Stimulated activated CD4-positive, alpha-beta T cell treated with anti-CD3 and anti-CD28 coated beads, Interleukin-2, amount 100 ng/mL, for 24 hours (primary cell): Measurements from ENCODE around the gene DOK7.

Source experiments
- DNase-seq, 2 donors: peaks; one replicate each; pipeline ENCODE4 v3.0.0-alpha.2; 2020

The DOK7 gene

DNA sequence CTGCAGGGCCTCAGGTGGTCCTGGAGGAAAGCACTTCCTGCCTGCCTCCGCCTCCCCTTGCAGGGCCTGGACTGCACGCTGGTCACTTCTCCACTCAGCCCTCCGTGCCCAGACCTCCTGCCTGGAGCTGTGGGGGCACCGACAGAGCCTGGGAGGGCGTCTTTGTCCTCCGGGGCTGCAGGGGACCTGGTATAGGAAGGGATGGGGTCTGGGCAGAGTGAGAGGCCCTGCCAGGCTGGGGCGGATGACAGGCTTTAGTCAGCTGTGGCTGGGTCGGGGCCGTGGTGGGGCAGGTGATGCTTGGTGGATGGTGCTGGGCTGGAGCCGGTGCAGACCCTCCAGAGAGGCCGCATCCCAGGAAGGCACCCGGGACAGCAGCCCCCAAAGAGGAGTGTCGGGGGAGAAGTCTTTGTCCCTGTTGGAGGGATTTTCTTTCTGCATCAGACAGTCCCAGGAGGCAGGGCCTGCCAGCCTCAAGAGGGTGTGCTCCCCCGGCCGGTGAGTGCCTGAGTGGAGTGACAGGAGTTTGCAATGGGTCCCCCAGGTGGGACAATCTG, 1.3 kb downstream of the DOK7 start:
- no peak for DNase-seq

DNA sequence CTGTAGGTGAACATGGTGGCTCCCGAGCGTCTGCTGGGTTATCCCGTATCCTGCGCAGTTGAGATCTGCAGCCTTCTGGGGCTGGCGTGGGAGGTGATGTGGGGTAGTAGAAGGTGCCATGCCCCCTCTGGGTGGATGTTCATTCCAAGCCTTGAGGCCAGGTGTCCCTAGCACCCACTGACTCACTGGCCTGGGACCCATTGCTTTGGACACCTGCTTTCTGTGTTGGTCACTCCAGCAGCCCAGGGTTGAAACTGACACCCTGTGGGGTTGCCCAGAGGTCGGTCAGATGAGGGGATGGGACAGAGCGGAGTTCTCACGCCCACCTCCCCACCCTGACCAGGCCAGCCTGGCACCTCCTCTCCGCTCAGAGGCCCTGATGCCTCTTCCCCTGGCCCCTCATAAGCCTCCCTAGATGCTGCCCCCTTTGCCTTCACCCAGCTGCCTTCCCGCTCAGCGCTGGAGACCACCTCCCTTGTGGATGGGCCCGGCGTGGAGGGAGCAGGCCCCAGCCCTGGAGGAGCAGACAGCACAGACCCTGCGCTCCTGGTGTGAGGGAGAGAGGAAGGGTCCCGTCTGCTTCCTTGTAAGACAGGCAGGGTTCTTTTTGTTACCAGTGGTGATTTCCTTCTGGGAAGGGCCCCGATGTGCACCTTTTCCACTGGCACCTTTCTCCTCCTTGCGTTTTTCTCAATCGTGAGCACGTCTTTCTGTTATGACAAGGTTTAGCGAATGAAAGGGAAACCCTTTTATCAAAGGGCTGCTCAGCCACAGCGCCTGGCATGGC, 2.0 kb downstream of the DOK7 start:
- no peak for DNase-seq

DNA sequence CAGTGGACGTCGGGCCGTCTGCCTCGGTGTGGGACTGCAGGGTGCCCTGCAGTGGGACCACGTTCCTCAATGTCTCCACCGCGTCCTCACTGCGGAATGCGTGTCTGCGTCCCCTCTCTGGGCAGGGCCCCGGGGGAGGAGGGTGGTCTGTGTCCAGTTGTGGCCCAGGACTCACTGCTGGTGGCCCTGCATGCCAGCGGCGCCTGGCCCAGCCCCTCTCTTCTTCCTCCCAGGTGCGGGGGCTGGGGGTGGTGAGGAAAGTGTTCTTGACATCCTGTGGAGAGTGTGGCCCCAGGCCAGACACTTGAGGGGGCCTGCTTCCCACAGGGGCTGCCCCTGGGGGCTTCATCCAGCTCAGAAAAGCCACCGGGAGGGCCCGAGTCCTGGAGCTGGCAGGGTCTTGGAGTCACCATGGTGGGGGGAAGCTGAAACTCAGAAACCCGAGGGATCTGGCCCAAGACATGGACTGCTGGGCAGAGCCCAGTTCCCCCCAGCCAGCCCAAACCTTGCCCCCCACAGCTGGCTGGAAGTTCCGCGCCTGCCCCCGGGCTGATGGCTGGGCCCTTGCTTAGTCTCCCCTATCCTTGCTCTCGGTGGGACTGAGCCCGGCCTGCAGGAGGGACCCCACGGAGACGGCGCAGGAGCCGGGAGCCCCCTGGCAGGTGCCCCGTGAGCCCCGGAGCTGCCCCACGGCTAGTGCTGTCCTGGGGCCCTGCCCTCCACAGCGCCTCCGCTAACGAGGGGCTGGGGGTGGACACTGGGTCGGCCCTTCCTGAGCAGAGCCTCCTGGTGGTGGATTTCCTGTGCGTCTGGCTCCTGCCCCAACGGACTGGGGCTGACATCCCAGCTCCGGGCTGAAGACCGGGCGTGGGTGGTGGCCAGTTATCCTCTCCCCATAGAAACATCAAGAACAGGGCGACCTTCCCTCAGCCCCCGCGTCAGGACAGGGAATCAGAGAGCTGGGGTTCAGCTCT, 2.9 kb downstream of the DOK7 start:
- DNase-seq, result no peak

DNA sequence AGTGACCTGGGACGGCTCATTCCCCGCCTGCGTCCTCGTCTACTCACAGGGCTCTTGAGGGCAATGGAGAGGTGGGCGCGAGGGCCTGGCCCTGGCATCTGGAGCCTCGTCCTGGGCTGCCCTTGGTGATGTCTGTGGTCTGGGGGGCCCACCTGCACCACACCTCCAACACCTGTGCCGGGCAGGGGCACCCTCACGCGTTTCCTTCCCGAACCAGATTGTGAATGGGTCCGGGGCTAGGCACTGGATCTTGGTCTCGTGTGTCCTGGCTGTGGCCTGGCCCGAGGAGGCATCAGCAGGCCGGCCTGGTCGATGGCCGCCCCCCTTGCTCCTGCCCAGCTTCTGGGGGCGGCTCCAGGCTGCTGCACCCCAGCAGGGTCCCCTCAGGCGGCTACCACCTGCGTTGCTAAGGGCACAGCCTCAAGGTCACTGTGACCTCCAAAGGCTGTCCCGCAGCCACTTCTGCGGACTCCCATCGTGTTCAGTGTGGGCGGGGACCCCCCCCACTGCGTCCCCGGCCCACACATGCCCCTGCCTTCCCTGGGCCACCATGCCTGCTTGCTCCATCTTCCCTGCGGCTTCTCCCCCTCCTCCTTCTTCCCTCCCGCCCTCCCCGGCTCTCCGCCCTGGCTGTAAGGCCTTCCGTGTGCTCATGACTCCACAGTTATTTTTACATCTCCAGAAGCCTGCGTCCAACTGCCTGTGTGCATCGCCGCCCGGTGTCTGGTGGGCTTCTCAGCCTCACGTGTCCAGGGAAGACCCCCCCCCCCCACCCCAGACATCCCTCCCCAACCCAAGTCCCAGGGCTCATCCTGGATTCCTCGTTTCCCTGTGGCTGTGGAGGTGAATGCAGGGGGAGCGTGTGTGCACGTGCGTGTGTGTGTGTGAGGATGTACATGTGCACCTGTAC, 3.8 kb downstream of the DOK7 start:
- DNase-seq, result no peak

DNA sequence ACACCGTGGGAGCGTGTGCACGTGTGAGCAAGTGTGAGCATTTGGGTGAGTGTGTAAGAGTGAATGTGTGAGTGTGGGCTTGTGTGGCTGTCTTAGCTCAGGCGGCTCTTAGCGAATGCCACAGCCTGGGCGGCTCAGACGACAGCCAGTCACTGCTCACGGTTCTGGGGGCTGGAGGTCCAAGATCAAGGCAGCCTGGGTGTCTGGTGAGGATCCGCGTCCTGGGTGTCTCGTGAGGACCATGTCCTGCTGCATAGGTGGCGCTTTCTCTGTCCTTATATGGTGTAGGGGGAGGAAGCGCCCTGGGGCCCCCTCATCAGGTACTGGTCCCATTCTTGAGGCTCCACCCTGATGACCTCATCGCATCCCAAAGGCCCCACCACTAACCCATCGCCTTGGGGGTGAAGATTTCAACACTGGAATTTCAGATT, 4.5 kb downstream of the DOK7 start:
- DNase-seq, result no peak

DNA sequence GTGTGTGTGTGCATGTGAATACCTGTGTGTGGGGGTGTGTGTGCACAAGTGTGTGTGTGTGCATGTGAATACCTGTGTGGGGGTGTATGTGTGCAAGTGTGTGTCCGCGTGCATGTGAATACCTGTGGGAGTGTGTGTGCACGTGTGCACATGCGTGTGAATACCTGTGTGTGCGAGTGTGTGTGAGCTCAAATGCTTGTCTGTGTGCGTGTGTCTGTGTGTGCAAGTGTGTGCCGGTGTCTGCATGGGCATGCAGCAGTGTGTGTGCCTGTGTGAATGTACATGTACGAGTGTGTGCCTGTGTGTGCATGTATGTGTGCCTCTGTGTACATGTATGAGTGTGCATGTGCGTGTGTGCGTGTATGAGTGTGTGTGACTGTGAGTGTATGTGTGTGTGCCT, 5.0 kb downstream of the DOK7 start:
- no peak for DNase-seq

DNA sequence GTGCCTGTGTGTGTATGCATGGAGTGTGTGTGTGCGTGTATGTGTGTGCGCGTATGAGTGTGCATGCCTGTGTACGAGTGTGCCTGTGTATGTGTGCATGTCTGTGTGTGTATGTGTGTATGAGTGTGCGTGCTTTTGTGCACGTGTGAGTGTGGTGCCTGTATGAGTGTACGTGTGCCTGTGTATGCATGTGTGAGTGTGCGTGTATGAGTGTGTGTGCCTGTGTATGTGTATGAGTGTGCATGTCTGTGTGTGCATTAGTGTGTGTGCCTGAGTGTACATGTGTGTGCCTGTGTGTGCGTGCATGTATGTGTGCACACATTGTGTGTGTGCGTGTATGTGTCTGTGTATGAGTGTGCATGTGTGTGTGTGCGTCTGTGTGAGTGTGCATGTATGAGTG, 5.7 kb downstream of the DOK7 start:
- DNase-seq, result no peak

DNA sequence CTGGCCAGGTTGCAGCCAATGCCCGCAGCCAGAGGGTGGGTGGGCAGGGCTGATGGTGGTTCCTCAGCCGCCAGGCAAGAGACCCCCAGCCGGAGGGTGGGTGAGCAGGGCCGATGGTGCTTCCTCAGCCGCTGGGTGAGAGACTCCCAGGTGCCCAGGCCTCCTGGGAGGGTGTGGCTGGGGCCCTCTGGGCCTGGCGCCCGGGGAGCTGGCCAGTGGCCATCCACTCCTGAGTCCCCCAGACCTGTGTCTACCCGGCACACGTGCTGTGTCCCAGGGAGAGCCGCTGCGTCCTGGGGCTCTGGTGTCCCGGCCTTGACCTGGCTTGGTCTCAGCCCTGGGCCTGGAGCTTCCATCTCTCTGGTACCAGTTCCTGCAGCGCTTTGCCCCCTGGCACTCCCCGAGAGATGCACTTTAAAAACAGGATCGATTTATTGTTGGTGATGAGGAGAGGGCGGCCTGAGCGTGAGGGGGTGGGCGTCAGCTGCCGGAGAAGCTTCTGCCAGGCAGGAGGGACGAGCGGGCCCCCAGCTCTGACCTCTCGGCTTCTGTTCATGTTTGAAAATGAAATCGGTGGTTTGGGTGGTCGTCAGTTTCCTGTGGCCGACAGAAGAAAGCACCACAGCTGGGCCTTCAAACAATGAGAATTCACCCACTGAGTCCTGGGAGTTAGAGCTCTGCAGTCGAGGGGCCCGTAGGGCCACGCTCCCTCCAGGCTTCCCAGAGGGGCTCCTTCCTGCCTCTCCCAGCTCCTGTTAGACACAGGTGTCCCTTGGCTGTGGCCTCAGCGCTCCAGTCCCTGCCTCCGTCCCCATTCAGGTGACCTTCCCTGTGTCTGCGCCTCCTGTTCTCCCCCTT, 6.5 kb downstream of the DOK7 start:
- no peak for DNase-seq

DNA sequence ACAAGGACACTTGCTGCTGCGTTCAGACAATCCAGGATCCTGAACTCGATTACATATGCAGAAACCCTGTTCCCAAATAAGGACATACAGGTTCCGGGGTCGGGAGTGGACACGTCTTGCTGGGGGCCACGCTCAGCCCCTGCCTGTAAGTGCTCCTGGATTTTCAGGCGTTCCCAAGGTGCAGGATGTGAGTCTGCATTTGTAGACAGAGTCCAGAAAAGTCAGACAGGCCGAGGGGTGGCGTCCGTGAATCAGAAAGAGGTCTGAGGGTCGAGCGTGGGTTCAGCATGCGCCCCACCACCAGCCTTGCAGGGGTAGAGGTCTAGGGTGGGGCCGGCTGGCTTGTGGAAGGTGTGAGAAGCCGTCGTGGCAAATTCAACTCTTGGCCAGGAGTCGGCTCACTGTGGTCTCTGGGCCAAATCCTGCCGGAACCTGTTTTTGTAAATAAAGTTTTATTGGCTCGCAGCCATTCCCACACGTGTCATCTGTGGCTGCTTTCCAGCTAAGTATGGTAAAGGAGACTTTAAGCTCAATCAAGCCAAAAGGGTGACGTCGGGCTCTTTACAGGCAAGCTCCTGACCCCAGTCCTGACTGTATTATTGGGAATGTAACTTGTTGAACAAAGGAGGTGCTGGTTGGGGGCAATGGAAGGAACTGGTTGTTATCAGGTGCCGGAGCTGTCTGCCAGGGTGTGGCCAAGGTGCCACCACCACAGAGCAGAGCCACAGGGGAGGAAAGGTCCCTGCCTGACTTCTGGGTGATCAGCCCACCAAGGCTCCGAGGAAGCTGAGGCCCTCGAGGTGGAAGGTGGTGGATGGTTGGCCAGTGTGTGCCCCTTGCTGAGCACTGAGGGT, 7.4 kb downstream of the DOK7 start:
- no peak for DNase-seq

DNA sequence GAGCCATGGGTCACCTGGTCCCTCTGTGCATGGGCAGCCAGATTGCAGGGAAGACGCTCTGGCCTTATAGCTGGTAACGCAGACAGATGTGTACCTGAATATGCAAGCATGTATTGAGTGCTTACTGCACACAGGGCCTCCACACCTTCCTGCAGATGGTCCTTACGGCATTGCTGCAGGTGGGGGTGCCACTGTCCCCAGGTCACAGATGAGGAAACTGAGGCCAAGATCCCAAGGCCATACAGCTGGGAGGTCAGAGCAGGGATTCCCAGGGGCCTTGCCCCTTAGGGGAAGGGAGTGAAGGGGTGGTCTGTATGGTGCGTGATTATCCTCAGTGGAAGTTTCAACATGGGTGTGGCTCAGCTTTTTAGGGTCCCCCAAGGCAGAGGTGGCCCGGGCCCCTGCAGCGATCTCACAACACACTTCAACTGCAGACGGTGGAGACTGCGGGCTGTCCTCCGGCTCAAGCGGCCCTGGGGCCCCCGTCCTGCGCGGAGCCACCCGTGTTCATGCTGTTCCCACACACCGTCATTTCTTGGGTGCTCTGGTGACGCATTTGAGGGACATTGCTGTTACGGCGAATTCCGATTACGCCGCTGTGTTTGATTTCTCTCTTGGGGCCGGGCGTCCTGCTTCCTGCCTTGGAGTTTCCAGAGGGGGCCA, 8.1 kb downstream of the DOK7 start:
- DNase-seq, result no peak

DNA sequence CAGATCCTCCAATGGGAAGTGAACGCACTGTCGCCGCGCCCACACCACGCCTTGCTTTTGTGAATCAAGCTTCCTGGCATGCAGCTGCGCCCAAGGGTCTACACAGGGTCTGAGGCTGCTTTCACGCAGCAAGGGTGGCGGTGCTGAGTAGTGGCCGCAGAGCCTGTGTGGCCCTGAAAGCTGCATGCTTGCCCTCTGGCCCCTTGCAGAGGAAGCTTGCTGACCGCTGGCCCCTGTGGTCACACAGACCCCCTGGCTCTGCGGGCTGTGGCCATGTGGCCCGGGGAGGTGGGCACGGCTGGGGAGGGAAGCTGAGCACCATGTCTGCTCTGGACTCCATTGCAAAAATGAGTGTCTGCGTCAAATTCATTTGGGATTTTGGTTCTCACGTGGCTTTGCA, 8.8 kb downstream of the DOK7 start:
- no peak for DNase-seq

DNA sequence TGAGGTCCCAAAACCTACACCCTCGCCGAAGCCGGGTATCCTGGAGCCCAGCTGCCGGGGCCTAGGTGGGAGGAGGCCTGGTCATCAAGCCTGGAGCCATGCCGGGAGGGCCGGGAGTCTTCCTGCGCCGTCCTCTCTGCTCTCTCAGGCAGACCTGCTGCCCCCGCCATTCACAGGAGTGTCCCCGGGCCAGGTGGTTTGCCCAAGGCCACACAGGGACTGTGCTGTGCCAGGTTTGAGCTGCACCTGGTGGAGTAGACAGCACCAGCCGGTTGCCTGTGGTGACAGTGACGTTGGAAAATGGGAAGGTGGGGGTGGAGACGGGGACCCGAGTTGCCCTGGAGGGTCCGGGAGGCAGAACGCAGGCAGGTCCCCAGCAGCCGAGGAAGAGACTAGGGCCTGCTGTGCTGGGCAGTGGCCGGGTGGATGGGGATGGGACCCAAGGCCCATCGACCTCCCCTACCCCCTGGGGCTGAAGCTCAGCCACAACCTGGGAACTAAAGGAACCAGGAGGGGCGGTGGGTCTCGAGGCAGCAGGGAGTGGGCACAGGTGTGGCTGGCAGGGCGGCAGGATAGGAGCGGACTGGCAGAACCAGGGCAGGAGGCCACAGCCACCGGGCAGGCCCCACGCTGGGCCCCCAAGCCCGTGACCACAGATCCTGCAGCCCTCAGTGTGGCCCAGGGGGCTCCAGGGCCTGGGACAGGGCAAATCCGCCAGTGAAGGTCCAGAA, 9.5 kb downstream of the DOK7 start:
- no peak for DNase-seq

DNA sequence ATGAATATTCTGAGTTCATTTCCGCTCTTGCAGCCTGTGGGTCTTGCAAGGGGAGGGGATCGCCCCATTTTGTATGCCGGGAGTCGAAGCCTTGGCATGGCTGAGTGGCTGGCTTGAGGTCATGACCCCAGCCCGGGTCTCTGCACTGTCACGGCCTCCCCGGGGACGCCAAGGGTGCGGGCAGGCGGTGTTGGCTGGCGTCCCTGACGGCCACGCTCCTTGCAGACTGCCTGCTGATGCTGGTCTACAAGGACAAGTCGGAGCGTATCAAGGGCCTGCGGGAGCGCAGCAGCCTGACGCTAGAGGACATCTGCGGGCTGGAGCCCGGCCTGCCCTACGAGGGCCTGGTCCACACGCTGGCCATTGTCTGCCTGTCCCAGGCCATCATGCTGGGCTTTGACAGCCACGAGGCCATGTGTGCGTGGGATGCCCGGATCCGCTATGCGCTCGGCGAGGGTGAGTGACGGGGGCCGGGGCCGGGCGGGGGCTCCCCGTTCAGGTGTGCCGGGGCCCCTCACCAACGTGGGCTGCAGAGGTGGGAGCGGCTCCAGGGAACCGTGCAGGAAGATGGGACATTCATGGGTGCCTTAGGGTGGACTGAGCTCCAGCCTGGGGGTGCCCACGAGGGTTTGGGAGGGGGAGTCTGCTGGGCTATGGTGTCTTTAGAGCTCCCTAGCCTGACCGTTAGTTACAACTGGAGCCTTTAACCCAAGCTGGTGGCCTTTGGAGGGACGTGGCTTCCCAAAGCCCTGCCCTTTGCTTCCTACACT, 10.3 kb downstream of the DOK7 start:
- no peak for DNase-seq

DNA sequence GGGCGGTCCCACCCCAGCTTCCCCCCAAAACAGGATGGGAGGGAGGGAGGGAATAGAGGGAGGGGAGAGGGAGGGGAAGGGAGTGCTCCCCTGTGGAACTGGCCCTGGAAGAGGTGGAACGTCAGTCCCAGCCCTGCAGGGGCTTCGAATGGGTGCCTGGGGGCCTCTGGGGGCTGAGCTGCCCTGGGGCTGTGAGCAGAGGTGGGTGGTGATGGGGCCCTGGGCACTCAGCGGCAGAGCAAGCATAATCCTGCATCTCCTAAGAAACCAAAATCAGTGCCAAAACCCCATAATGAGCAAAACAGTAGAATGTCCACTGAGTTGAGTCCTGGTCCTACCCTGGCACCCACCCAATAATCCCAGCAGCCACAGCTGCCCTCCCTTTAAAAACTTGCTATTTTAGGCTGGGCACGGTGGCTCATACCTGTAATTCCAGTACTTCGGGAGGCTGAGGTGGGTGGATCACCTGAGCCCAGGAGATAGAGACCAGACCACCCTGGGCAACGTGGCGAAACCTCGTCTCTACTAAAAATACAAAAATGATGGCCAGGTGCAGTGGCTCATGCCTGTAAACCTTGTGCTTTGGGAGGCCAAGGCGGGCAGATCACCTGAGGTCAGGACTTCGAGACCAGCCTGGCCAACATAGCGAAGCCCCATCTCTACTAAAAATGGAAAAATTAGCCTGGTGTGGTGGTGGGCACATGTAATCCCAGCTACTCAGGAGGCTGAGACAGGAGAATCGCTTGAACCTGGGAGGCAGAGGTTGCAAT, 11.1 kb downstream of the DOK7 start:
- no peak for DNase-seq

DNA sequence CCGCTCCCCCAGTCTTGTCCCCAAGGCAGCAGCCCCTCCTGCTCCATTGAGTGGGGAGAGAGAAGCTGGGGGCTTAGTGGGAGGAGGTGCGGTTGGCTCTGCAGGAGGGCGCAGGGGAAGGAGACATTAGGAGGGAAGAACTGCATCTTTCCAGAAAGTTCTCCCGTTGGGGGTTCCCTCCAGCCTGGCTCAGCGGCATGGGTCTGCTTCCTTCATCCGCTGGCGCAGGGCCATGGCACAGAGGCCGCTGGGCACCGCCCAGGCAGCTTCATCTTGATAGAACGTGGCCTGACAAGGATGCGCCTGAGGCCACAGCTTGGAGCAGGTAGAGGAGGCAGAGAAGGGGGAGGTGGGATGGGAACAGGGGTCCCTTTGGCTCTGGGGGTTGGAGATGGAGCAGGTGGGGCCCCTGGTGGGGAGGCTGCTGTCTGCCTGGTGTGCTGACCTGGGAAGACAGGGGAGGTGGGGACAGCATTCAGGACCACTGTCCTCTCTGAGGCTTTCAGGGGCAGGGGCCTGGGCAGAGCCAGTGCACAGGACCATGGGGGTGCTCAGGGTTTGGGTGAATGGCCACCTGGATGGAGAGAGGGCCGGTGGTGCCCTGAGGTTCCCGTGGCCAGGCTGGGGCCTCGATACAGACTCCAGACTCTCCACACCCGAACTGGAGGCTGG, 12.1 kb downstream of the DOK7 start:
- DNase-seq, result no peak

DNA sequence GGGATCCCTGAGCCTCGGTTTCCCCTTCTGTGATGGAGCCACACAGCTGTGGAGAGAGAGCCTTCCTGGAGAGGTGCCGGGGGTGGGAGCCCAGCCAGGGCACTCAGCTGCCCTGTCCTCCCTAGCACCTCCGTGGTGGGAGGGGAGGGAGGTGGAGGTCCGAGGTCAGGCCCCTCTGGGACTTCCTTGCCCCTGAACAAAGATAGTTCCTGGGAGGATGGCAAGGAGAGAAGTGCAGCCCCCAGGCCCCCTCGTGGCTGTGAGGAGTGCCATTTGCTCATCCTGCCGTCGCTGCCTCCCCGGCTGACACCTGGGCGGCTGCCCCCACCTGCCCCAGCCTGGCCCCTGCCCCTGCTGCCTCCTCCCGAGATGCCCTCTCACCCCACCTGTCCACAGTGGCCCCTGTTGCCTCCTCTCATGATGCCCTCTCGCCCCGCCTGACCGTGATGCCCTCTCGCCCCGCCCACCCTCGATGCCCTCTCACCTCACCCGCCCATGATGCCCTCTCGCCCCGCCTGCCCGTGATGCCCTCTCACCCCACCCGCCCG, 12.7 kb downstream of the DOK7 start:
- no peak for DNase-seq

DNA sequence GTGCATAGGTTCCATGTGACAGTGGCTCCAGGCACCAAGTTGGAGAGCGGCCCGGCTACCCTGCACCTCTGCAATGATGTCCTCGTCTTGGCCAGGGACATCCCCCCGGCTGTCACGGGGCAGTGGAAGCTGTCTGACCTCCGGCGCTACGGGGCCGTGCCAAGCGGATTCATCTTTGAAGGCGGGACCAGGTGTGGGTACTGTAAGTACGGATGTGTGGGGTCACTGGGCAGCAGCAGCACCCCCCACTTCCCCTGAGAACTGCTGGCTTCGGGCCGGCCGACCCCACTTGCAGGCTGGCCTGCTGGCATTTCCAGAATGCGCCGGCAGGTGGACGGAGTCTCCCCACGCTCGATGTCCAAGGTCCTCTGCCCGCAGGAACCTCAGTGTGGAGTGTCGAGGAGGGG, 13.2 kb downstream of the DOK7 start:
- DNase-seq, result no peak
